Measurements from ENCODE around the gene PTPRR. TPM values are rescaled to one million over a fixed set of nuclear protein-coding genes. Genes with fewer than 3 reads are reported as not detected.

PTPRR gene
- total and polyA plus RNA-seq, 2 donors (not counting 1 experiment from before 2014, with no cell fraction given) = not detected

- ChIA-PET CTCF (no interaction called here), POLR2A (no interaction called here)
- no peak for ATAC-seq (ENCODE audit: low read depth)
- Histone ChIP-seq H3K9ac (ENCODE audit: low read length) (no peak overlapping the region), H4K20me1 (ENCODE audit: control insufficient read depth, insufficient read depth, low read length, poor library complexity, severe bottlenecking) (no peaks in the 10 kb centered on the region), H3K79me2 (ENCODE audit: control insufficient read depth, insufficient read depth, low read length) (no peaks in the 10 kb centered on the region), H3K4me3 (ENCODE audit: control extremely low read depth in 1 of 5, extremely low read depth in 1 of 5, insufficient read depth in 1 of 5, low read depth in 2 of 5, low read length in 4 of 5) (no peak overlapping the region), H3K27me3 (replicated peaks in 1 of 4; ENCODE audit: control extremely low read depth in 1 of 4, control insufficient read depth in 3 of 4, insufficient read depth in 4 of 4, low read length in 3 of 4) (no peaks in the 10 kb centered on the region), H3K9me3 (ENCODE audit: control extremely low read depth in 1 of 3, control insufficient read depth in 2 of 3, insufficient read depth in 1 of 3, low read length in 2 of 3) (no peaks in the 10 kb centered on the region), H2AFZ (ENCODE audit: insufficient read depth, low read depth, low read length, poor library complexity, severe bottlenecking) (no peak overlapping the region), H3K4me2 (replicated peaks; ENCODE audit: low read depth, low read length, poor library complexity, severe bottlenecking) (no peak overlapping the region), H3K4me1 (ENCODE audit: control insufficient read depth in 2 of 2, insufficient read depth in 2 of 2, low read length in 2 of 2) (no peaks in the 10 kb centered on the region), H3K27ac (ENCODE audit: low read length in 2 of 2) (no peak overlapping the region), H3K36me3 (replicated peaks in 1 of 2; ENCODE audit: control extremely low read depth in 1 of 2, control insufficient read depth in 1 of 2, extremely low read depth in 1 of 2, insufficient read depth in 2 of 2, low read length in 1 of 2) (no peaks in the 10 kb centered on the region)
- Mint-ChIP-seq H3K4me1 (no peaks in the 10 kb centered on the region), H3K4me3 (no peak overlapping the region), H3K27me3 (no peaks in the 10 kb centered on the region), H3K27ac (no peak overlapping the region), H3K9me3 (ENCODE audit: insufficient read depth) (no peaks in the 10 kb centered on the region)
- intact Hi-C loops (cut with micrococcal nuclease) = no loop called here
- no CpG with 5 or more reads among the region's 3 CpGs for WGBS (ENCODE audit: insufficient coverage)
- no peak for DNase-seq
- TF ChIP-seq CTCF (IDR thresholded peaks at IDR 0.05) (no peak), EZH2 (IDR thresholded peaks at IDR 0.05; ENCODE audit: borderline replicate concordance, insufficient read depth, low read depth, low read length, poor library complexity, severe bottlenecking) (no peak)
These were observed 71.1 kb downstream of the PTPRR start for GRCh38 chr12:70849265-70849960.

- no peak for TF ChIP-seq EZH2 (IDR thresholded peaks at IDR 0.05; ENCODE audit: borderline replicate concordance, insufficient read depth, low read depth, low read length, poor library complexity, severe bottlenecking)
- no peak for TF ChIP-seq CTCF (IDR thresholded peaks at IDR 0.05)
- no peak overlapping the region for H2AFZ ChIP-seq (ENCODE audit: insufficient read depth, low read depth, low read length, poor library complexity, severe bottlenecking)
- POLR2A ChIA-PET = no interaction called here
- DNase-seq (no peak), ATAC-seq (ENCODE audit: low read depth) (no peak)
- H3K9ac ChIP-seq (ENCODE audit: low read length) = no peak overlapping the region
- no peaks in the 10 kb centered on the region for H3K27me3 ChIP-seq (replicated peaks in 1 of 4; ENCODE audit: control extremely low read depth in 1 of 4, control insufficient read depth in 3 of 4, insufficient read depth in 4 of 4, low read length in 3 of 4)
- Mint-ChIP-seq H3K27ac (no peak overlapping the region), H3K4me3 (no peak overlapping the region), H3K4me1 (no peaks in the 10 kb centered on the region), H3K9me3 (ENCODE audit: insufficient read depth) (no peaks in the 10 kb centered on the region), H3K27me3 (no peaks in the 10 kb centered on the region)
- no peaks in the 10 kb centered on the region for H3K4me1 ChIP-seq (ENCODE audit: control insufficient read depth in 2 of 2, insufficient read depth in 2 of 2, low read length in 2 of 2)
- no peak overlapping the region for H3K4me2 ChIP-seq (replicated peaks; ENCODE audit: low read depth, low read length, poor library complexity, severe bottlenecking)
- H3K4me3 ChIP-seq (ENCODE audit: control extremely low read depth in 1 of 5, extremely low read depth in 1 of 5, insufficient read depth in 1 of 5, low read depth in 2 of 5, low read length in 4 of 5) = no peak overlapping the region
- no peak overlapping the region for H3K27ac ChIP-seq (ENCODE audit: low read length in 2 of 2)
- H4K20me1 ChIP-seq (ENCODE audit: control insufficient read depth, insufficient read depth, low read length, poor library complexity, severe bottlenecking) = no peaks in the 10 kb centered on the region
- no peaks in the 10 kb centered on the region for H3K9me3 ChIP-seq (ENCODE audit: control extremely low read depth in 1 of 3, control insufficient read depth in 2 of 3, insufficient read depth in 1 of 3, low read length in 2 of 3)
- intact Hi-C loops (cut with micrococcal nuclease) = no loop called here
- no peaks in the 10 kb centered on the region for H3K79me2 ChIP-seq (ENCODE audit: control insufficient read depth, insufficient read depth, low read length)
- CTCF ChIA-PET = no interaction called here
- WGBS (ENCODE audit: insufficient coverage) = no CpG with 5 or more reads among the region's 4 CpGs
- no peaks in the 10 kb centered on the region for H3K36me3 ChIP-seq (replicated peaks in 1 of 2; ENCODE audit: control extremely low read depth in 1 of 2, control insufficient read depth in 1 of 2, extremely low read depth in 1 of 2, insufficient read depth in 2 of 2, low read length in 1 of 2)
These were observed 72.7 kb downstream of the PTPRR start for GRCh38 chr12:70847871-70848270.

All from B cell (primary cell).